HG03097 (cell line): Measurements from ENCODE around the gene CNBD2.
"Not testable (repeated sequence)": the region's sequence is repeated elsewhere in the genome, so short reads cannot be mapped to it uniquely, and the experiment has no call there.

Experiments used
- ATAC-seq: cut with Tn5 transposase; IDR thresholded peaks from one replicate; pipeline ENCODE4 v1.9.1; 2021; ENCODE audit not compliant: unreplicated experiment, low FRiP score

The CNBD2 gene

GRCh38 chr20:35967979-35968640 lies at the start of gene CNBD2:
CNBD2 (plus strand) TSS chr20:35968590; CDS start chr20:35968763, 173 bp downstream.
- no peak for ATAC-seq

GRCh38 chr20:35920523-35920922 lies 47.9 kb upstream of the CNBD2 start:
- no peak for ATAC-seq

GRCh38 chr20:35929301-35929700 lies 39.1 kb upstream of the CNBD2 start:
- no peak for ATAC-seq

- ATAC-seq = no peak
Measured at GRCh38 chr20:35934050-35934449, 34.3 kb upstream of the CNBD2 start.

- ATAC-seq = no peak
Measured at GRCh38 chr20:35939264-35939663, 29.1 kb upstream of the CNBD2 start.

- no peak for ATAC-seq
Measured at GRCh38 chr20:35941620-35942019, 26.8 kb upstream of the CNBD2 start.

GRCh38 chr20:35942243-35942642 lies 26.1 kb upstream of the CNBD2 start:
- no peak for ATAC-seq

- ATAC-seq = no peak
Measured at GRCh38 chr20:35947489-35947888, 20.9 kb upstream of the CNBD2 start.

- no peak for ATAC-seq
Measured at GRCh38 chr20:35947907-35948306, 20.5 kb upstream of the CNBD2 start.

- ATAC-seq = no peak
Measured at GRCh38 chr20:35950093-35950492, 18.3 kb upstream of the CNBD2 start.

- ATAC-seq = not testable (repeated sequence)
Measured at GRCh38 chr20:35952080-35952479, 16.3 kb upstream of the CNBD2 start.

GRCh38 chr20:35952480-35953386 lies 15.7 kb upstream of the CNBD2 start:
- no peak for ATAC-seq

- peak; percentile 19 for ATAC-seq
Measured at GRCh38 chr20:35953387-35954199, 14.8 kb upstream of the CNBD2 start.

GRCh38 chr20:35954200-35954906 lies 14.0 kb upstream of the CNBD2 start, which contains the start of gene SCAND1:
SCAND1 (minus strand) TSS chr20:35954502; CDS start chr20:35954284, 218 bp downstream.
- ATAC-seq = peak; percentile 87

- ATAC-seq = no peak
Measured at GRCh38 chr20:35954907-35955251, 13.5 kb upstream of the CNBD2 start.

- no peak for ATAC-seq
Measured at GRCh38 chr20:35956616-35957015, 11.8 kb upstream of the CNBD2 start.

GRCh38 chr20:35959291-35959690 lies 9.1 kb upstream of the CNBD2 start:
- ATAC-seq = not testable (repeated sequence)

GRCh38 chr20:35963878-35964277 lies 4.5 kb upstream of the CNBD2 start:
- no peak for ATAC-seq

GRCh38 chr20:35968930-35969329 lies 540 bp downstream of the CNBD2 start:
- no peak for ATAC-seq

GRCh38 chr20:35971981-35972380 lies 3.6 kb downstream of the CNBD2 start:
- no peak for ATAC-seq
